WTC11 (cell line): Measurements from ENCODE around the gene SLTM. TPM values are rescaled to one million over a fixed set of nuclear protein-coding genes. Genes with fewer than 3 reads are reported as not detected.

Source experiments
- ATAC-seq: fragments of 200-7000 bp; cut with Tn5 transposase; 2 replicates; pipeline ENCODE4 v1.10.0; 2021; ENCODE audit warnings: mild to moderate bottlenecking, moderate library complexity
- CTCF ChIA-PET: fragments of 300-600 bp; sonication (Branson Sonifier 250); formaldehyde crosslinking; loops from one replicate; lab custom pipeline; 2021; ENCODE audit warnings: antibody characterized with exemption; lab: Charles Lee
- POLR2A ChIA-PET: fragments of 350-600 bp; sonication (Branson Sonifier 250); formaldehyde crosslinking; loops from one replicate; lab custom pipeline; 2021; ENCODE audit warnings: antibody characterized with exemption; lab: Charles Lee
- DNase-seq: peaks from one replicate; pipeline ENCODE4 v3.0.0; 2021; ENCODE audit warnings: low spot score
- H3K27ac Mint-ChIP-seq: 2 replicates; pipeline ENCODE4 v1.8.0; 2021; ENCODE audit warnings: mixed read lengths
- H3K27me3 Mint-ChIP-seq: 2 replicates; pipeline ENCODE4 v1.8.0; 2021; ENCODE audit warnings: low read depth, mild to moderate bottlenecking, moderate library complexity, mixed read lengths
- H3K36me3 Mint-ChIP-seq: 2 replicates; pipeline ENCODE4 v1.8.0; 2021; ENCODE audit warnings: mixed read lengths
- H3K4me1 Mint-ChIP-seq: 2 replicates; pipeline ENCODE4 v1.8.0; 2022; ENCODE audit warnings: mixed read lengths
- H3K4me3 Mint-ChIP-seq: 2 replicates; pipeline ENCODE4 v1.8.0; 2021; ENCODE audit warnings: mild to moderate bottlenecking, moderate library complexity, mixed read lengths
- H3K9me3 Mint-ChIP-seq: 2 replicates; pipeline ENCODE4 v1.8.0; 2021; ENCODE audit warnings: mixed read lengths
- ARID4B ChIP-seq: sonication (generic); formaldehyde crosslinking; IDR thresholded peaks from 2 replicates; pipeline ENCODE4 v1.8.0; 2023; ENCODE audit warnings: missing genetic modification reagents, mild to moderate bottlenecking, borderline replicate concordance
- ATF2 ChIP-seq: sonication (generic); formaldehyde crosslinking; IDR thresholded peaks from 2 replicates; pipeline ENCODE4 v1.8.1; 2022; ENCODE audit warnings: low read depth, missing genetic modification reagents, borderline replicate concordance
- CBFB ChIP-seq: sonication (generic); formaldehyde crosslinking; IDR thresholded peaks from 2 replicates; pipeline ENCODE4 v1.8.1; 2022; ENCODE audit warnings: mild to moderate bottlenecking, low read depth, missing genetic modification reagents
- ETV6 ChIP-seq: sonication (generic); formaldehyde crosslinking; IDR thresholded peaks from 2 replicates; pipeline ENCODE4 v1.8.1; 2022; ENCODE audit warnings: mild to moderate bottlenecking, missing genetic modification reagents
- HMGXB4 ChIP-seq: sonication (generic); formaldehyde crosslinking; IDR thresholded peaks from 2 replicates; pipeline ENCODE4 v1.8.1; 2023; ENCODE audit warnings: mild to moderate bottlenecking, moderate library complexity, missing genetic modification reagents
- IRF2 ChIP-seq: sonication (generic); formaldehyde crosslinking; IDR thresholded peaks from 2 replicates; pipeline ENCODE4 v1.8.0; 2022; ENCODE audit warnings: low read depth, missing genetic modification reagents, borderline replicate concordance
- JAZF1 ChIP-seq: fragments of 250-450 bp; sonication (Bioruptor Pico); IDR thresholded peaks from 2 replicates; pipeline ENCODE4 v1.9.0; 2021; ENCODE audit warnings: moderate library complexity, mild to moderate bottlenecking, inconsistent platforms
- NFE2L1 ChIP-seq: sonication (generic); formaldehyde crosslinking; IDR thresholded peaks from 2 replicates; pipeline ENCODE4 v1.8.1; 2023; ENCODE audit warnings: missing genetic modification reagents
- NR3C1 ChIP-seq: sonication (generic); formaldehyde crosslinking; conservative IDR thresholded peaks from 2 replicates; pipeline ENCODE4 v1.8.1; 2023; ENCODE audit warnings: low read depth, mild to moderate bottlenecking, missing genetic modification reagents
- OVOL2 ChIP-seq: fragments of 250-450 bp; sonication (Bioruptor Pico); IDR thresholded peaks from 2 replicates; pipeline ENCODE4 v1.9.0; 2021; ENCODE audit warnings: mild to moderate bottlenecking, borderline replicate concordance
- TP53 ChIP-seq: sonication (generic); formaldehyde crosslinking; IDR thresholded peaks from 2 replicates; pipeline ENCODE4 v1.8.1; 2023; ENCODE audit warnings: mild to moderate bottlenecking, missing genetic modification reagents
- ZSCAN18 ChIP-seq: fragments of 250-450 bp; sonication (Bioruptor Pico); IDR thresholded peaks from 2 replicates; pipeline ENCODE4 v2.1.2; 2022; ENCODE audit warnings: mild to moderate bottlenecking, moderate library complexity
- total RNA-seq: library from RNA; stranded (reverse); gene quantifications from 3 replicates; pipeline ENCODE4 v1.2.3, GENCODE V29; 2021

The SLTM gene
- total RNA-seq, 1 experiment from 2014 or later, result 126 TPM

GRCh38 chr15:58910456-58910855 lies 23.0 kb downstream of the SLTM start:
- Mint-ChIP-seq H3K27me3 (no peaks in the 10 kb centered on the region), H3K4me3 (no peak overlapping the region), H3K36me3 (peaks cover 70% of the 10 kb centered on the region), H3K27ac (no peak overlapping the region), H3K4me1 (peaks cover 21% of the 10 kb centered on the region), H3K9me3 (no peaks in the 10 kb centered on the region)
- CTCF ChIA-PET, result no interaction called here
- POLR2A ChIA-PET, result no interaction called here
- TF ChIP-seq OVOL2 (CRISPR knock-in tag) (no peak), ETV6 (no peak), TP53 (CRISPR knock-in tag) (no peak), ZSCAN18 (CRISPR knock-in tag) (no peak), NFE2L1 (no peak), JAZF1 (CRISPR knock-in tag) (no peak), ATF2 (CRISPR knock-in tag) (no peak), IRF2 (CRISPR knock-in tag) (no peak), CBFB (no peak)
- ATAC-seq, result no peak
- no peak for DNase-seq

- Mint-ChIP-seq H3K4me3 (no peak overlapping the region), H3K27ac (no peak overlapping the region), H3K27me3 (no peaks in the 10 kb centered on the region), H3K4me1 (peaks cover 19% of the 10 kb centered on the region), H3K9me3 (no peaks in the 10 kb centered on the region), H3K36me3 (peaks cover 70% of the 10 kb centered on the region)
- CTCF ChIA-PET, result no interaction called here
- no peak for TF ChIP-seq HMGXB4 (CRISPR knock-in tag)
- no peak for TF ChIP-seq ZSCAN18 (CRISPR knock-in tag)
- TF ChIP-seq ARID4B (CRISPR knock-in tag), result no peak
- no peak for TF ChIP-seq NR3C1 (CRISPR knock-in tag)
- no peak for ATAC-seq
- POLR2A ChIA-PET, result no interaction called here
- no peak for DNase-seq
Observed at GRCh38 chr15:58909616-58910015, 23.9 kb downstream of the SLTM start.
